LNCaP clone FGC (cell line): ENCODE data around the gene GRIN2A.

Experiments used
- DNase-seq: peaks from one replicate; pipeline ENCODE4 v3.0.0-alpha.2; 2011; ENCODE audit warnings: low read depth
- H3K4me3 ChIP-seq: 2 replicates; pipeline ENCODE4 v1.5.1; 2011; ENCODE audit warnings: mild to moderate bottlenecking, low read depth, low read length, control low read depth
- TF ChIP-seq, protein P1 (sequence below): IDR thresholded peaks from 2 replicates; pipeline ENCODE4 v1.5.1; 2012; ENCODE audit warnings: mild to moderate bottlenecking; ENCODE audit not compliant: control insufficient read depth, insufficient read depth; ENCODE audit errors: extremely low read depth

GRIN2A gene

DNA sequence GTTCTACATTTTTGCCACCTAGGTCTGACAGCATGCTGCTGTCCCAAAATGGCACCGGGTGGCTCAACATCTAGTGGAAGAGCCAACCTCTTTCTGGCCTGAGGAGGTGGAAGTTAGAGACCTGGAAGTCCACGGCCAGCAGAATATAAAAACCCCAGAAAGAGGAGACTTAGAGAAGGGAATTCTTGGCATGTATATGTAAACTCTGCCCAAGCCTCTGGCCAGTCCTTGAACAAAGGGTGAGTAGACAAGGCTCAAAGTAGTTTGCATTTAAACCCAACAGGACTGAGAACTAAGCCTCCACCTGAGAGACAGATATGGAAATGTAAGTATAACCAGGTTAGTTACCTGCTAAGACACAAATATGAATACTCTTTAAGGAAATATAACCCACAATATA lies 210.3 kb downstream of the GRIN2A start:
- TF ChIP-seq, protein P1, sequence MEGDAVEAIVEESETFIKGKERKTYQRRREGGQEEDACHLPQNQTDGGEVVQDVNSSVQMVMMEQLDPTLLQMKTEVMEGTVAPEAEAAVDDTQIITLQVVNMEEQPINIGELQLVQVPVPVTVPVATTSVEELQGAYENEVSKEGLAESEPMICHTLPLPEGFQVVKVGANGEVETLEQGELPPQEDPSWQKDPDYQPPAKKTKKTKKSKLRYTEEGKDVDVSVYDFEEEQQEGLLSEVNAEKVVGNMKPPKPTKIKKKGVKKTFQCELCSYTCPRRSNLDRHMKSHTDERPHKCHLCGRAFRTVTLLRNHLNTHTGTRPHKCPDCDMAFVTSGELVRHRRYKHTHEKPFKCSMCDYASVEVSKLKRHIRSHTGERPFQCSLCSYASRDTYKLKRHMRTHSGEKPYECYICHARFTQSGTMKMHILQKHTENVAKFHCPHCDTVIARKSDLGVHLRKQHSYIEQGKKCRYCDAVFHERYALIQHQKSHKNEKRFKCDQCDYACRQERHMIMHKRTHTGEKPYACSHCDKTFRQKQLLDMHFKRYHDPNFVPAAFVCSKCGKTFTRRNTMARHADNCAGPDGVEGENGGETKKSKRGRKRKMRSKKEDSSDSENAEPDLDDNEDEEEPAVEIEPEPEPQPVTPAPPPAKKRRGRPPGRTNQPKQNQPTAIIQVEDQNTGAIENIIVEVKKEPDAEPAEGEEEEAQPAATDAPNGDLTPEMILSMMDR = no peak
- H3K4me3 ChIP-seq = no peak overlapping the region
- no peak for DNase-seq

- no peak overlapping the region for H3K4me3 ChIP-seq
Measured at GRCh38 chr16:9970796-9971195, 211.4 kb downstream of the GRIN2A start.

DNA sequence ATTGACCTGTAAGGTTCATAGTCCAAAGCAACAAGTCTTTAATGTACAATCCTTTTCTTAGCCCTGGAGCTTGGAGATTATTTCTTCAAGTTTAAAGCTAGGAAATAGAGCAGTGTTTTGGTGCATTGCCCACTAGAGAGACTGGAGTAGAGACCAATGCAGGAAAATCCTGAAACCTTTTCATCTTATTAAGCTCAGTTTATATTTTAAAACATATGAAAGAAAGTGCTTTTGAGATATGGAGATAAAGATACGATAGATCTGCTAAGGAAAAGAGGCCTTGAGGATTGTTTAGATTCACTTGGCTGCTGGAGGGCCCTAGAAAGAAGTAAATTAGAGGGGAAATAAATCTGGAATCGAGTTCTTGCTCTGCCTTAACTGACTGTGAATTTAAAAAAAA lies 212.0 kb downstream of the GRIN2A start:
- no peak for DNase-seq

More at GRCh38 chr16:9970796-9971195, 211.4 kb downstream of the GRIN2A start:
- no peak for DNase-seq
- TF ChIP-seq, protein P1 = no peak

DNA sequence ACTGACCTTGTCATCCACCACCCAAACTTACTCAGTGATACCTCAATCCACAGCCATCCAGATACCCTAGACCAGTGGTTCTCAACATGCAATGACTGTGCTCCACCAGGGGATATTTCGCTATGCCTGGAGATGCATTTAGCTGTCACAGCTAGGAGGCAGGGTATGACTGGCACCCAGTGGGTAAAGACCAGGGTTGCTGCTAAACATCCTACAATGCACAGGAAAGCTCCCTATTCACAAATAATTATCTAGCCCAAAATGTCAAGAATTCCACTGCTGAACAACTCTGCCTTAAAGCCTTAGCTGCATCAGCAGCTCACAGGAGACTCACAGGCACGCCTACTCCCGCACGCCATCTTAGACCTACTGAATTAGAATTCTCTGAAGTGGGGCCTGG lies 212.6 kb downstream of the GRIN2A start:
- TF ChIP-seq, protein P1 = no peak
- DNase-seq = no peak
- no peak overlapping the region for H3K4me3 ChIP-seq

More for the DNA sequence above, 212.0 kb downstream of the GRIN2A start:
- TF ChIP-seq, protein P1 = no peak
- H3K4me3 ChIP-seq = no peak overlapping the region

GRCh38 chr16:9966569-9967157 lies 215.6 kb downstream of the GRIN2A start:
- no peak overlapping the region for H3K4me3 ChIP-seq
- no peak for DNase-seq
- TF ChIP-seq, protein P1 = no peak

GRCh38 chr16:9965079-9965478 lies 217.1 kb downstream of the GRIN2A start:
- no peak for DNase-seq
- TF ChIP-seq, protein P1 = no peak
- H3K4me3 ChIP-seq = no peak overlapping the region

DNA sequence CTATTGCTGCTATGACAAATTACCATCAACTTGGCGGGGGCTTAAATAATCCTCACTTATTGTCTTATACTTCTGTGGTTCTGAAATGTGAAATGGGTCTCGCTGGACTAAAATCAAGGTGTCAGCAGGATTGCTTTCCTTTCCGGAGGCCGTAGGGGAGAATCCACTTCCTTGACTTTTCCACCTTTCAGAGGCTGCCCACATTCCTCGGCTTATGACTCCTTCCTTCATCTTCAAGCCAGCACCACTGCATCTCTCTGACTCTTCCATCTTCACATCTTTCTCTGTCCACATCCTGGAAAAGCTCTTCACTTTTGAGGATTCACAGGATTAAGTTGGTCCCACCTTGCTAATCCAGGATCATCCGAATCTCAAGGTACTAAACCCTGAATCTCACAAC lies 217.8 kb downstream of the GRIN2A start:
- no peak overlapping the region for H3K4me3 ChIP-seq
- TF ChIP-seq, protein P1 = no peak

More for the DNA sequence above, 217.8 kb downstream of the GRIN2A start:
- DNase-seq = no peak
